IMR-90 (cell line): ENCODE measurements around the gene SOX1.

Experiments used
- BHLHE40 ChIP-seq: fragments of 150-350 bp; IDR thresholded peaks from 2 replicates; pipeline ENCODE4 v1.6.1; 2016; ENCODE audit warnings: mild to moderate bottlenecking, low read depth, low read length
- CEBPB ChIP-seq: IDR thresholded peaks from 2 replicates; pipeline ENCODE4 v1.6.1; 2012; ENCODE audit warnings: low read depth, low read length, improper control_type of control experiment
- CTCF ChIP-seq: conservative IDR thresholded peaks from 2 replicates; pipeline ENCODE4 v1.5.1; 2012; ENCODE audit warnings: mild to moderate bottlenecking, low read depth, low read length, improper control_type of control experiment
- MAZ ChIP-seq: IDR thresholded peaks from 2 replicates; pipeline ENCODE4 v1.6.1; 2012; ENCODE audit warnings: low read depth, mild to moderate bottlenecking, low read length, improper control_type of control experiment, moderate library complexity, borderline replicate concordance
- MXI1 ChIP-seq: IDR thresholded peaks from 2 replicates; pipeline ENCODE4 v1.6.1; 2012; ENCODE audit warnings: low read depth, mild to moderate bottlenecking, low read length, moderate library complexity, borderline replicate concordance
- POLR2A ChIP-seq: IDR thresholded peaks from 2 replicates; pipeline ENCODE4 v1.6.1; 2012; ENCODE audit warnings: mild to moderate bottlenecking, low read depth, low read length
- RAD21 ChIP-seq: IDR thresholded peaks from 2 replicates; pipeline ENCODE4 v1.6.1; 2012; ENCODE audit warnings: low read length, improper control_type of control experiment
- RFX5 ChIP-seq: IDR thresholded peaks from 2 replicates; pipeline ENCODE4 v1.8.0; 2012; ENCODE audit warnings: low read depth, mild to moderate bottlenecking, low read length, moderate library complexity
- SMC3 ChIP-seq: fragments of 150-350 bp; IDR thresholded peaks from 2 replicates; pipeline ENCODE4 v1.6.1; 2016; ENCODE audit warnings: low read depth, mild to moderate bottlenecking, antibody characterized with exemption, low read length, moderate library complexity
- USF2 ChIP-seq: fragments of 150-350 bp; IDR thresholded peaks from 2 replicates; pipeline ENCODE4 v1.6.1; 2017; ENCODE audit warnings: mild to moderate bottlenecking, antibody characterized with exemption, low read length, low read depth

GRCh38 chr13:112053167-112053743 is 13.7 kb upstream of the SOX1 start:
- no peak for TF ChIP-seq CTCF
- no peak for TF ChIP-seq POLR2A
- TF ChIP-seq RFX5, result no peak
- no peak for TF ChIP-seq MXI1
- TF ChIP-seq MAZ, result no peak
- no peak for TF ChIP-seq CEBPB
- TF ChIP-seq BHLHE40, result no peak
- TF ChIP-seq RAD21, result no peak
- no peak for TF ChIP-seq SMC3
- TF ChIP-seq USF2, result no peak
